MV-4-11 (cell line): ENCODE data around the gene GRK4.
"Not testable (repeated sequence)": the region's sequence is repeated elsewhere in the genome, so short reads cannot be mapped to it uniquely, and the experiment has no call there.

Experiments used
- DNase-seq: peaks from one replicate; lab custom pipeline; 2025; lab: John Stamatoyannopoulos, UW

GRK4 gene

GRCh38 chr4:3041192-3042142 is 78.1 kb downstream of the GRK4 start:
- DNase-seq, result peak; percentile 85

- DNase-seq, result no peak
These were observed 78.9 kb downstream of the GRK4 start for GRCh38 chr4:3042226-3042625.

- DNase-seq, result no peak
These were observed 80.1 kb downstream of the GRK4 start for GRCh38 chr4:3043282-3044020.

GRCh38 chr4:3044870-3045819 is 81.8 kb downstream of the GRK4 start:
- peak; percentile 90 for DNase-seq

GRCh38 chr4:3046162-3046561 is 82.8 kb downstream of the GRK4 start:
- peak; percentile 53 for DNase-seq

GRCh38 chr4:3046623-3047022 is 83.3 kb downstream of the GRK4 start:
- no peak for DNase-seq

- DNase-seq, result peak; percentile 59
These were observed 84.3 kb downstream of the GRK4 start for GRCh38 chr4:3047464-3048286.

- not testable (repeated sequence) for DNase-seq
These were observed 87.9 kb downstream of the GRK4 start for GRCh38 chr4:3051141-3051897.

GRCh38 chr4:3054169-3054759 is 90.9 kb downstream of the GRK4 start:
- DNase-seq, result no peak

- no peak for DNase-seq
These were observed 96.6 kb downstream of the GRK4 start for GRCh38 chr4:3059943-3060342.

GRCh38 chr4:3060946-3061345 is 97.6 kb downstream of the GRK4 start:
- no peak for DNase-seq

- peak; percentile 99 for DNase-seq
These were observed 99.1 kb downstream of the GRK4 start for GRCh38 chr4:3062471-3062870.

GRCh38 chr4:3065551-3065950 is 102.2 kb downstream of the GRK4 start:
- no peak for DNase-seq

- no peak for DNase-seq
These were observed 103.5 kb downstream of the GRK4 start for GRCh38 chr4:3066836-3067400.

GRCh38 chr4:3067473-3068001 is 104.2 kb downstream of the GRK4 start:
- DNase-seq, result no peak

GRCh38 chr4:3069661-3070199 is 106.4 kb downstream of the GRK4 start:
- DNase-seq, result no peak

GRCh38 chr4:3070709-3071500 is 107.5 kb downstream of the GRK4 start:
- no peak for DNase-seq

- DNase-seq, result no peak
These were observed 108.4 kb downstream of the GRK4 start for GRCh38 chr4:3071811-3072210.
